Posterior cingulate gyrus (tissue), 11 donors: Measurements from ENCODE around the gene ZCCHC14.

Experiments used
- DNase-seq, 10 donors: peaks; one replicate each; pipeline versions ENCODE4 v3.0.0 to v3.0.0-alpha.2; 2020 to 2021; ENCODE audit warnings: mixed read lengths in 3 of 10
- intact Hi-C: fragments of 100-400 bp; cut with DNase I; formaldehyde crosslinking; loops from one replicate; pipeline ENCODE4 v1.15.1; 2023

The ZCCHC14 gene

GRCh38 chr16:87463722-87464690 is 28.8 kb downstream of the ZCCHC14 start:
- intact Hi-C loops = no loop called here
- DNase-seq = peak in 2 of 10 donors; percentile 18 to 69

- intact Hi-C loops = no loop called here
- DNase-seq = peak in 1 of 10 donors; percentile 87
These were observed 31.3 kb downstream of the ZCCHC14 start for GRCh38 chr16:87461466-87461991.

- intact Hi-C loops = no loop called here
- no peak for DNase-seq
These were observed 31.9 kb downstream of the ZCCHC14 start for GRCh38 chr16:87460936-87461335.

- DNase-seq = no peak
These were observed 33.0 kb downstream of the ZCCHC14 start for GRCh38 chr16:87459833-87460232.

GRCh38 chr16:87459027-87459426 is 33.8 kb downstream of the ZCCHC14 start:
- DNase-seq = no peak
- intact Hi-C loops = no loop called here

More at GRCh38 chr16:87459833-87460232, 33.0 kb downstream of the ZCCHC14 start:
- intact Hi-C loops = no loop called here

GRCh38 chr16:87458424-87458915 is 34.4 kb downstream of the ZCCHC14 start:
- DNase-seq = no peak
- intact Hi-C loops = no loop called here

- DNase-seq = no peak
- intact Hi-C loops = no loop called here
These were observed 35.0 kb downstream of the ZCCHC14 start for GRCh38 chr16:87457709-87458423.

- intact Hi-C loops = no loop called here
- no peak for DNase-seq
These were observed 35.7 kb downstream of the ZCCHC14 start for GRCh38 chr16:87457061-87457611.

GRCh38 chr16:87454391-87454790 is 38.4 kb downstream of the ZCCHC14 start:
- intact Hi-C loops = no loop called here

GRCh38 chr16:87453326-87453725 is 39.5 kb downstream of the ZCCHC14 start:
- no peak for DNase-seq
- intact Hi-C loops = no loop called here

More at GRCh38 chr16:87454391-87454790, 38.4 kb downstream of the ZCCHC14 start:
- DNase-seq = no peak

- intact Hi-C loops = no loop called here
These were observed 41.1 kb downstream of the ZCCHC14 start for GRCh38 chr16:87451563-87452210.

GRCh38 chr16:87448866-87449265 is 44.0 kb downstream of the ZCCHC14 start:
- DNase-seq = no peak
- intact Hi-C loops = no loop called here

More at GRCh38 chr16:87451563-87452210, 41.1 kb downstream of the ZCCHC14 start:
- no peak for DNase-seq

- intact Hi-C loops = no loop called here
- DNase-seq = no peak
These were observed 45.5 kb downstream of the ZCCHC14 start for GRCh38 chr16:87447323-87447722.

GRCh38 chr16:87446479-87446878 is 46.3 kb downstream of the ZCCHC14 start:
- DNase-seq = no peak
- intact Hi-C loops = no loop called here

GRCh38 chr16:87445486-87445885 is 47.3 kb downstream of the ZCCHC14 start:
- intact Hi-C loops = no loop called here
- DNase-seq = no peak

- no peak for DNase-seq
- intact Hi-C loops = no loop called here
These were observed 48.9 kb downstream of the ZCCHC14 start for GRCh38 chr16:87443964-87444363.

GRCh38 chr16:87443016-87443415 is 49.8 kb downstream of the ZCCHC14 start:
- intact Hi-C loops = no loop called here
- no peak for DNase-seq

- intact Hi-C loops = no loop called here
- no peak for DNase-seq
These were observed 50.2 kb downstream of the ZCCHC14 start for GRCh38 chr16:87442581-87442966.

GRCh38 chr16:87441886-87442580 is 50.8 kb downstream of the ZCCHC14 start:
- intact Hi-C loops = no loop called here

GRCh38 chr16:87439926-87440325 is 52.9 kb downstream of the ZCCHC14 start:
- DNase-seq = no peak
- intact Hi-C loops = no loop called here

More at GRCh38 chr16:87441886-87442580, 50.8 kb downstream of the ZCCHC14 start:
- DNase-seq = no peak
